Stomach (tissue), 9 donors: ENCODE measurements around the gene AKAP6. TPM values are rescaled to one million over a fixed set of nuclear protein-coding genes. Genes with fewer than 3 reads are reported as not detected.

Experiments used
- DNase-seq, 2 donors: peaks; one replicate each; pipeline versions ENCODE4 v3.0.0 to v3.0.0-alpha.2; 2013 to 2019
- H3K27ac ChIP-seq, 5 donors: fragments of 200-600 bp in 4 of 5; sonication (generic) in 4 of 5; one replicate each; pipeline ENCODE4 v1.5.1; 2013 to 2019; ENCODE audit warnings: mild to moderate bottlenecking in 1 of 5, moderate library complexity in 1 of 5
- H3K27me3 ChIP-seq, 3 donors: fragments of 200-600 bp; sonication (generic); one replicate each; pipeline ENCODE4 v1.5.1; 2017 to 2019; ENCODE audit warnings: mixed run types in 1 of 3
- H3K36me3 ChIP-seq, 4 donors: fragments of 200-600 bp; sonication (generic); 1 replicate in 3 of 4; 2 replicates in 1 of 4; pipeline ENCODE4 v1.5.1; 2016 to 2019
- H3K4me1 ChIP-seq, 4 donors: fragments of 200-600 bp; sonication (generic); one replicate each; pipeline ENCODE4 v1.5.1; 2016 to 2019
- H3K4me3 ChIP-seq, 4 donors: fragments of 200-600 bp; sonication (generic) in 3 of 4; one replicate each; pipeline ENCODE4 v1.5.1; 2016 to 2019; ENCODE audit warnings: mild to moderate bottlenecking in 1 of 4
- H3K9me3 ChIP-seq, 4 donors: fragments of 200-600 bp; sonication (generic); one replicate each; pipeline ENCODE4 v1.5.1; 2016 to 2019
- CTCF ChIP-seq, 7 experiments: fragments of 450-650 bp in 4 of 7; fragments of 200-600 bp in 3 of 7; sonication (generic) in 3 of 7; IDR thresholded peaks; one replicate each; pipeline ENCODE4 v1.5.1; 2016 to 2019; ENCODE audit warnings: antibody characterized with exemption in 7 of 7, control low read depth in 2 of 7, mild to moderate bottlenecking in 1 of 7
- EP300 ChIP-seq: sonication (generic); formaldehyde crosslinking; IDR thresholded peaks from one replicate; pipeline ENCODE4 v1.6.1; 2017; ENCODE audit warnings: antibody characterized with exemption
- POLR2A ChIP-seq, 4 donors: fragments of 450-650 bp; IDR thresholded peaks; one replicate each; pipeline ENCODE4 v1.6.1; 2016; ENCODE audit warnings: antibody characterized with exemption in 4 of 4, control low read depth in 2 of 4, mild to moderate bottlenecking in 1 of 4, moderate library complexity in 1 of 4
- POLR2AphosphoS5 ChIP-seq, 3 donors: sonication (generic); formaldehyde crosslinking; IDR thresholded peaks; one replicate each; pipeline ENCODE4 v1.6.1; 2016; ENCODE audit warnings: antibody characterized with exemption in 3 of 3
- WGBS, 5 donors: extraction: QIAGEN DNeasy Blood & Tissue Kit in 3 of 5; methylation state at CpG; one replicate each; pipeline versions ENCODE4 v1.1.5 to v1.1.7; 2013 to 2018; 5-methylcytosine and 5-hydroxymethylcytosine counted together
- intact Hi-C: fragments of 100-400 bp; cut with DNase I; formaldehyde crosslinking; loops from one replicate; pipeline ENCODE4 v1.15.1; 2023; ENCODE audit warnings: low total_unique reads
- polyA plus RNA-seq, 3 donors: library from polyadenylated mRNA; stranded (reverse); fragments of 200-250 nt; gene quantifications; one replicate each; pipeline ENCODE4 v1.2.3, GENCODE V29; 2013
- total RNA-seq, 5 donors: library from RNA; depleted of rRNA; stranded (reverse); fragments of >200 nt; gene quantifications; one replicate each; pipeline versions ENCODE4 v1.1.0 to v1.2.3, GENCODE V29; 2014 to 2016
- donor health status: healthy with polysubstance abuse.
- donor health status: Bipolar disorder and iron deficiency.
- donor health status: healthy.

AKAP6 gene
- total and polyA plus RNA-seq, 8 donors: 0.15 to 132 (median 3.3) TPM

DNA sequence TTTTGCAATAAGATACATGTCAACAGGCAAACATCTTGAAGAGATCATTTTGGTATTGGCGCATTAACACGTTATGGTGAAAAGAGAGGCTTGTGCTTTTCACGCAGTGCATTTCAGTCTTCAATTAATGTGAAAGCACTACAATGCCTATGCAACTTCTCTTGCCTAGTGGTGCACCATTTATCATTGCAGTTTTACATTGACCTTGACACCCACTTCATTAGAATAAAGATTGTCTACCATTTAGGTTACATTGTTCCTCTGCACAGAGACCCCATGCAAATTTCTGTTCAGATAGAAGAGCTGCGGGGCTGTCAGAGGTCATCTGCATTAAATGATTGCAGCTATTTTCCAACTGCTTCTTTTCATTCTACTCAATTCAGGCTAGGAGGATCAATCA is 397.4 kb downstream of the AKAP6 start:
- WGBS, 5 donors: 88 to 93% (median 91%) methylated on average over 4 of the region's 4 CpGs
- no peak overlapping the region for H3K4me3 ChIP-seq
- intact Hi-C loops: no loop called here

GRCh38 chr14:32727832-32728231 is 398.7 kb downstream of the AKAP6 start:
- TF ChIP-seq POLR2A (IDR thresholded peaks at IDR 0.05) (no peak), CTCF (IDR thresholded peaks at IDR 0.05) (no peak), EP300 (no peak), POLR2AphosphoS5 (IDR thresholded peaks at IDR 0.05) (no peak)
- DNase-seq: no peak
- 75 to 86% (median 81%) methylated on average over 5 of the region's 5 CpGs for WGBS, 5 donors
- H3K27ac ChIP-seq: no peak overlapping the region
- no peaks in the 10 kb centered on the region for H3K27me3 ChIP-seq
- no peaks in the 10 kb centered on the region for H3K9me3 ChIP-seq
- H3K4me1 ChIP-seq: peaks cover 0 to 9% (median 2%) of the 10 kb centered on the region in 4 donors
- no peak overlapping the region for H3K4me3 ChIP-seq
- no peaks in the 10 kb centered on the region for H3K36me3 ChIP-seq
- intact Hi-C loops: no loop called here

More for the DNA sequence above, 397.4 kb downstream of the AKAP6 start:
- Histone ChIP-seq H3K36me3 (no peaks in the 10 kb centered on the region), H3K27me3 (no peaks in the 10 kb centered on the region), H3K4me1 (peaks cover 0 to 9% (median 2%) of the 10 kb centered on the region in 4 donors), H3K27ac (no peak overlapping the region), H3K9me3 (no peaks in the 10 kb centered on the region)
- no peak for DNase-seq
- TF ChIP-seq CTCF (IDR thresholded peaks at IDR 0.05) (no peak), POLR2A (IDR thresholded peaks at IDR 0.05) (no peak), EP300 (no peak), POLR2AphosphoS5 (IDR thresholded peaks at IDR 0.05) (no peak)

DNA sequence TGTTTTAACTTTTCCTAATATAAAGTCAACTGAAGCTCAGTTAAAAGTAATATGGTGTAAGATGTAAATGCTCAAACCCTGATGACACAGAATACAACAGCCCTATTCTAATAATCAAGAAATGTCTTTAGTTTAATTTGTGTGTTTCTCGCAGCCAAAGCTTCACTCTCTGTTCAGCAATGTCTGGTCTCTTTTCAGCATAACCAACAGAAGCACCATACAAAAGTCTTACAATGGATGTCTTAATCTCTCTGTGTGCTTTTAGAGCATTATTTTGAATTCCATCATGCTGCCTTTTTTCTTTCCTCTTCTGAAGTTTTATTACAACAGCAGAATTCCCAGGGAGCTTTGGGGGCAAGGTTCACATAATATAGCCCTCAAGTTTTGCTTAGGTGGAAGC is 399.4 kb downstream of the AKAP6 start:
- intact Hi-C loops: no loop called here
- Histone ChIP-seq H3K27me3 (no peaks in the 10 kb centered on the region), H3K27ac (no peak overlapping the region), H3K36me3 (no peaks in the 10 kb centered on the region), H3K4me1 (peaks cover 0 to 9% (median 2%) of the 10 kb centered on the region in 4 donors), H3K4me3 (no peak overlapping the region), H3K9me3 (no peaks in the 10 kb centered on the region)
- WGBS, 5 donors: 76 to 95% (median 87%) methylated on average over 1 of the region's 1 CpG
- no peak for TF ChIP-seq POLR2AphosphoS5 (IDR thresholded peaks at IDR 0.05)
- TF ChIP-seq EP300: no peak
- no peak for TF ChIP-seq CTCF (IDR thresholded peaks at IDR 0.05)
- no peak for TF ChIP-seq POLR2A (IDR thresholded peaks at IDR 0.05)
- no peak for DNase-seq

GRCh38 chr14:32728976-32729375 is 399.9 kb downstream of the AKAP6 start:
- H3K27ac ChIP-seq: no peak overlapping the region
- no peak overlapping the region for H3K4me3 ChIP-seq
- 84 to 89% (median 89%) methylated on average over 5 of the region's 5 CpGs for WGBS, 5 donors
- H3K9me3 ChIP-seq: no peaks in the 10 kb centered on the region
- no peaks in the 10 kb centered on the region for H3K36me3 ChIP-seq
- no peak for DNase-seq
- no peaks in the 10 kb centered on the region for H3K27me3 ChIP-seq
- TF ChIP-seq POLR2AphosphoS5 (IDR thresholded peaks at IDR 0.05): no peak
- no peak for TF ChIP-seq CTCF (IDR thresholded peaks at IDR 0.05)
- no peak for TF ChIP-seq EP300
- no peak for TF ChIP-seq POLR2A (IDR thresholded peaks at IDR 0.05)
- intact Hi-C loops: no loop called here
- H3K4me1 ChIP-seq: peaks cover 0 to 9% (median 2%) of the 10 kb centered on the region in 4 donors
